ENCODE measurements around the gene POLR2F. TPM values are rescaled to one million over a fixed set of nuclear protein-coding genes. Genes with fewer than 3 reads are reported as not detected.

Gene POLR2F
- total RNA-seq, 1 experiment from 2014 or later: 111 TPM

DNA sequence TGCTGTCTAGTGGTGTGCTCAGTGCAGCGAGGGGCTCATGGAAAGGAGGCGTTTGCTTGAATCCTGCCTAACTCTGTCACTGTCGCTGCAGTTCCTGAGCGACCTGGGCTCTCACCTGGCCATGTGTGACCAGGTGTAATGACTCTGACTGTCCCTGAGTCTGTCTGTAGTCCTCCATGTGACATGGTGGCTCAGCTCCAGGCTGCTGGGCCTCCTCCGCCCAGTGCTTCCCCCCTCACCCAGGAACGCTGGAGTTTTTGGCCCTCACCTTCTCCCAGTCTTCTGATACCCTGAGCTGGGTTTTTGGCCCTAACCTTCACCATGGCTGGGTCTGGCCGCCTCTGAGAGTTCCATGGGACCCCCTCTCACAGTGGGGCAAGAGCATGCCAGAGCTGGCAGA, 27.1 kb upstream of the POLR2F start:
- H3K27me3 Mint-ChIP-seq (ENCODE audit: unreplicated experiment): no peaks in the 10 kb centered on the region
- TF ChIP-seq, protein P1, sequence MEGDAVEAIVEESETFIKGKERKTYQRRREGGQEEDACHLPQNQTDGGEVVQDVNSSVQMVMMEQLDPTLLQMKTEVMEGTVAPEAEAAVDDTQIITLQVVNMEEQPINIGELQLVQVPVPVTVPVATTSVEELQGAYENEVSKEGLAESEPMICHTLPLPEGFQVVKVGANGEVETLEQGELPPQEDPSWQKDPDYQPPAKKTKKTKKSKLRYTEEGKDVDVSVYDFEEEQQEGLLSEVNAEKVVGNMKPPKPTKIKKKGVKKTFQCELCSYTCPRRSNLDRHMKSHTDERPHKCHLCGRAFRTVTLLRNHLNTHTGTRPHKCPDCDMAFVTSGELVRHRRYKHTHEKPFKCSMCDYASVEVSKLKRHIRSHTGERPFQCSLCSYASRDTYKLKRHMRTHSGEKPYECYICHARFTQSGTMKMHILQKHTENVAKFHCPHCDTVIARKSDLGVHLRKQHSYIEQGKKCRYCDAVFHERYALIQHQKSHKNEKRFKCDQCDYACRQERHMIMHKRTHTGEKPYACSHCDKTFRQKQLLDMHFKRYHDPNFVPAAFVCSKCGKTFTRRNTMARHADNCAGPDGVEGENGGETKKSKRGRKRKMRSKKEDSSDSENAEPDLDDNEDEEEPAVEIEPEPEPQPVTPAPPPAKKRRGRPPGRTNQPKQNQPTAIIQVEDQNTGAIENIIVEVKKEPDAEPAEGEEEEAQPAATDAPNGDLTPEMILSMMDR (IDR thresholded peaks at IDR 0.05; ENCODE audit: unreplicated experiment): no peak
- no peaks in the 10 kb centered on the region for H3K9me3 Mint-ChIP-seq (ENCODE audit: low read depth, unreplicated experiment)
- DNase-seq: no peak
- H3K36me3 Mint-ChIP-seq (ENCODE audit: insufficient read depth, unreplicated experiment): peaks cover 57% of the 10 kb centered on the region
- H3K27ac Mint-ChIP-seq (ENCODE audit: unreplicated experiment): no peak overlapping the region
- intact Hi-C loops (cut with micrococcal nuclease; ENCODE audit: unreplicated experiment): no loop called here
- H3K4me3 Mint-ChIP-seq (ENCODE audit: low read depth, unreplicated experiment): no peak overlapping the region
- BruUV-seq (replicated peaks): no TSS peak
- CTCF ChIA-PET: no interaction called here
- H3K4me1 Mint-ChIP-seq (ENCODE audit: low read depth, unreplicated experiment): no peaks in the 10 kb centered on the region

DNA sequence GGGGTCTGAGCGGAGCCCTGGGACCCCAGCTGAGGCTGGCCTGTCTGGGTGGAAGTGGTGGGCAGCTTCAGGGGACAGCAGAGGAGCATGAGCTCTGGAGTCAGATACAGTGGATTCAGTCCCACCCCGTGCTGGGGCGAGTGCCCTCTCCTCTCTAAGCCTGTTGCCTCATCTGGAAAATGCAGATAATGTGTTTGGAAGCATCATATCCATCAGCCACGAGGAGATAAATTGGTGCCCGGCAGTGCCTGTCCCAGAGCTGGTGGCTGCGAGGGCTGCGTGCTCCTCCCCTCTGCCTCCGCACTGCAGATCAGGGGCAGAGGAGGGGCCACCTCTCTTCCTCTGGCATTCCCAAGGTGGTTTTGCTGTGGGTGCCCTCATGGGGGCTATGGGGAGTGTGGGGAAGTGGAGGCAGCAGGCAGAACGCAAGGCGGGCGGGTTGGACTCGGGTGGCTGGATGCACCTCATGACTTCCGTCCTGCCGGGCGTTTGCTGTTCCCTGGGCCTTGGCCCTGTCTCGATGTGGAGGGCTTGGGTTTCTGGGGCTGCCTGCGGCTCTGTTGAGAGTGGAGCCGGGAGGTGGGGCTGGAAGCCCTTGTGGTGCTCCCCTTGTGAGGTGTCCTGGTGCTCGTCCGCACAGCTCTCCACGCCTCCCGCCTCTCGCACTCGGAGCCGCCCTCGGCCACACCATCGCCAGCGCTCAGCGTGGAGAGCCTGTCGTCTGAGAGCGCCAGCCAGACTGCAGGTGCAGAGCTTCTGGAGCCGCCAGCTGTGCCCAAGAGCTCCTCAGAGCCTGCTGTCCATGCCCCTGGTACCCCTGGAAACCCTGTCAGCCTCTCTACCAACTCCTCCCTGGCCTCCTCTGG, 26.5 kb upstream of the POLR2F start:
- Mint-ChIP-seq H3K27me3 (ENCODE audit: unreplicated experiment) (no peaks in the 10 kb centered on the region), H3K36me3 (ENCODE audit: insufficient read depth, unreplicated experiment) (peaks cover 51% of the 10 kb centered on the region)
- CTCF ChIA-PET: no interaction called here

DNA sequence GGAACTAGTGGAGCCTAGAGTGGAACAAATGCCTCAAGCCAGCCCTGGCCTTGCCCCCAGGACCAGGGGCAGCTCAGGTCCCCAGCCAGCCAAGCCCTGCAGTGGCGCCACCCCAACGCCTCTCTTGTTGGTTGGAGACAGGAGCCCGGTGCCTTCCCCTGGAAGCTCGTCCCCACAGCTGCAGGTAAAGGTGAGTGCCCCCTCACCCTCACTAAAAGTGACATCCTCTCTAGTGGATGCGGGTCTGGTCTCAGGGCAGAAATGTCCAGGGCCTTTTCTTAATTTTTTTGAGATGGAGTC, 25.9 kb upstream of the POLR2F start:
- no peak for DNase-seq
- no peaks in the 10 kb centered on the region for H3K9me3 Mint-ChIP-seq (ENCODE audit: low read depth, unreplicated experiment)
- H3K4me3 Mint-ChIP-seq (ENCODE audit: low read depth, unreplicated experiment): no peak overlapping the region
- CTCF ChIA-PET: no interaction called here
- TF ChIP-seq, protein P1 (IDR thresholded peaks at IDR 0.05; ENCODE audit: unreplicated experiment): no peak
- no peak overlapping the region for H3K27ac Mint-ChIP-seq (ENCODE audit: unreplicated experiment)
- peaks cover 51% of the 10 kb centered on the region for H3K36me3 Mint-ChIP-seq (ENCODE audit: insufficient read depth, unreplicated experiment)
- no TSS peak for BruUV-seq (replicated peaks)
- H3K27me3 Mint-ChIP-seq (ENCODE audit: unreplicated experiment): no peaks in the 10 kb centered on the region
- intact Hi-C loops (cut with micrococcal nuclease; ENCODE audit: unreplicated experiment): no loop called here
- H3K4me1 Mint-ChIP-seq (ENCODE audit: low read depth, unreplicated experiment): peaks cover under 1% of the 10 kb centered on the region

More for the DNA sequence above, 26.5 kb upstream of the POLR2F start:
- H3K4me1 Mint-ChIP-seq (ENCODE audit: low read depth, unreplicated experiment): no peaks in the 10 kb centered on the region
- no peak overlapping the region for H3K4me3 Mint-ChIP-seq (ENCODE audit: low read depth, unreplicated experiment)
- no TSS peak for BruUV-seq (replicated peaks)
- TF ChIP-seq, protein P1 (IDR thresholded peaks at IDR 0.05; ENCODE audit: unreplicated experiment): no peak
- no peaks in the 10 kb centered on the region for H3K9me3 Mint-ChIP-seq (ENCODE audit: low read depth, unreplicated experiment)
- intact Hi-C loops (cut with micrococcal nuclease; ENCODE audit: unreplicated experiment): no loop called here
- no peak overlapping the region for H3K27ac Mint-ChIP-seq (ENCODE audit: unreplicated experiment)
- no peak for DNase-seq

DNA sequence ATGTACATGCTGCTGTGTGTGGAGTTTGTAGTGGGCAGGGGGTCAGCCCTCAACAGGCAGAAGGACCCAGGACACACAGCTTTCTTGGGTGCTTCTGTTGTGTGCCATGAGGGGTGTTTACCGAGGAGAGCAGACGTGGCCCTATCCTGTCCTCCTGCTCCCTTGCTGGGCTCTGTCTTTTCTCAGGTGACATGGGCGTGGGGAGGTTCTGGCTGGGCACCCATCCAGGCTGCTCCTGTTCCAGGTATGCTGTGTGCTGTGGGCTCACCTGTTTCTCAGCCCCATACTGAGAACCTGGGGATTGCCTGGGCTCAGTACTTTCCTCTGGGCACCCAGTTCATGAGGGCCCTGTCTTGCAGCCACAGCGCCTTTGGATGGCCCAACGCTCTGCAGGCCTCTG, 24.1 kb upstream of the POLR2F start:
- Mint-ChIP-seq H3K9me3 (ENCODE audit: low read depth, unreplicated experiment) (no peaks in the 10 kb centered on the region), H3K4me3 (ENCODE audit: low read depth, unreplicated experiment) (no peak overlapping the region), H3K27ac (ENCODE audit: unreplicated experiment) (no peak overlapping the region), H3K36me3 (ENCODE audit: insufficient read depth, unreplicated experiment) (peaks cover 51% of the 10 kb centered on the region), H3K4me1 (ENCODE audit: low read depth, unreplicated experiment) (peaks cover 17% of the 10 kb centered on the region), H3K27me3 (ENCODE audit: unreplicated experiment) (no peaks in the 10 kb centered on the region)
- TF ChIP-seq, protein P1 (IDR thresholded peaks at IDR 0.05; ENCODE audit: unreplicated experiment): no peak
- no peak for DNase-seq
- intact Hi-C loops (cut with micrococcal nuclease; ENCODE audit: unreplicated experiment): no loop called here
- no TSS peak for BruUV-seq (replicated peaks)
- CTCF ChIA-PET: interaction anchor here (0.7 kb wide), 1 partner anchor 15 kb away, joined by 3 read pairs; no protein-coding TSS in a partner anchor
